DND-41 (cell line): ENCODE results near the gene ATG16L2.
"Not testable (repeated sequence)": the region's sequence is repeated elsewhere in the genome, so short reads cannot be mapped to it uniquely, and the experiment has no call there.

Experiments used
- ATAC-seq: fragments of 200-7000 bp; cut with Tn5 transposase; 3 replicates; pipeline ENCODE4 v1.9.1; 2021; ENCODE audit warnings: low read depth; ENCODE audit not compliant: insufficient read depth
- DNase-seq: peaks from one replicate; pipeline ENCODE4 v3.0.0-alpha.2; 2020
- H2AFZ ChIP-seq: 2 replicates; pipeline ENCODE4 v1.6.0; 2012; ENCODE audit warnings: low read depth, low read length
- H3K27ac ChIP-seq: 2 replicates; pipeline ENCODE4 v1.5.1; 2012; ENCODE audit warnings: low read length, inconsistent platforms
- H3K27me3 ChIP-seq: fragments of 200-600 bp; sonication (generic); 2 replicates; pipeline ENCODE4 v1.6.0; 2012; ENCODE audit warnings: low read length, mild to moderate bottlenecking, inconsistent platforms; ENCODE audit not compliant: insufficient read depth, poor library complexity
- H3K36me3 ChIP-seq: 2 replicates; pipeline ENCODE4 v1.5.1; 2012; ENCODE audit warnings: low read length, inconsistent platforms; ENCODE audit not compliant: insufficient read depth
- H3K4me1 ChIP-seq: 2 replicates; pipeline ENCODE4 v1.5.1; 2012; ENCODE audit warnings: mild to moderate bottlenecking, low read length; ENCODE audit not compliant: insufficient read depth
- H3K4me2 ChIP-seq: 2 replicates; pipeline ENCODE4 v1.6.0; 2012; ENCODE audit warnings: mild to moderate bottlenecking, moderate library complexity, low read length, inconsistent platforms; ENCODE audit not compliant: insufficient read depth
- H3K4me3 ChIP-seq, 2 experiments: fragments of 200-600 bp in 1 of 2; shearing (Covaris generic) in 1 of 2; 2 replicates each; pipeline ENCODE4 v1.5.1; 2012 to 2016; ENCODE audit warnings: inconsistent platforms in 2 of 2, low read length in 2 of 2, mild to moderate bottlenecking in 2 of 2, low read depth in 1 of 2, moderate library complexity in 1 of 2
- H3K79me2 ChIP-seq: 2 replicates; pipeline ENCODE4 v1.6.0; 2012; ENCODE audit warnings: low read length, inconsistent platforms; ENCODE audit not compliant: insufficient read depth
- H3K9ac ChIP-seq: 2 replicates; pipeline ENCODE4 v1.6.0; 2012; ENCODE audit warnings: low read depth, mild to moderate bottlenecking, inconsistent platforms, low read length, moderate library complexity
- H3K9me3 ChIP-seq: 2 replicates; pipeline ENCODE4 v1.5.1; 2012; ENCODE audit warnings: low read length, moderate library complexity, mild to moderate bottlenecking, inconsistent platforms; ENCODE audit not compliant: insufficient read depth, severe bottlenecking
- H4K20me1 ChIP-seq: 2 replicates; pipeline ENCODE4 v1.6.0; 2012; ENCODE audit warnings: low read length; ENCODE audit not compliant: insufficient read depth
- CTCF ChIP-seq: IDR thresholded peaks from 2 replicates; pipeline ENCODE4 v1.5.1; 2012; ENCODE audit warnings: borderline replicate concordance, low read length, moderate library complexity, mild to moderate bottlenecking; ENCODE audit not compliant: poor library complexity, severe bottlenecking; ENCODE audit errors: extremely low read depth
- EZH2 ChIP-seq: IDR thresholded peaks from 3 replicates; pipeline ENCODE4 v1.6.1; 2012; ENCODE audit warnings: borderline replicate concordance, low read depth, mild to moderate bottlenecking, moderate library complexity, low read length, inconsistent platforms; ENCODE audit not compliant: severe bottlenecking

Gene ATG16L2

GRCh38 chr11:72825661-72826060 is 11.4 kb downstream of the ATG16L2 start:
- Histone ChIP-seq H3K27ac (no peak overlapping the region), H3K27me3 (no peaks in the 10 kb centered on the region), H4K20me1 (peaks cover 13% of the 10 kb centered on the region), H3K9me3 (no peaks in the 10 kb centered on the region), H2AFZ (no peak overlapping the region), H3K4me1 (no peaks in the 10 kb centered on the region), H3K4me2 (no peak overlapping the region), H3K36me3 (peaks cover 93% of the 10 kb centered on the region), H3K4me3 (no peak overlapping the region), H3K79me2 (no peaks in the 10 kb centered on the region), H3K9ac (no peak overlapping the region)
- no peak for ATAC-seq
- TF ChIP-seq CTCF (no peak), EZH2 (no peak)
- no peak for DNase-seq

- no peak overlapping the region for H2AFZ ChIP-seq
- H3K27ac ChIP-seq: no peak overlapping the region
- no peak for DNase-seq
- no peaks in the 10 kb centered on the region for H3K27me3 ChIP-seq
- no peaks in the 10 kb centered on the region for H3K9me3 ChIP-seq
- no peak for ATAC-seq
- H3K79me2 ChIP-seq: no peaks in the 10 kb centered on the region
- H3K4me2 ChIP-seq: no peak overlapping the region
- TF ChIP-seq CTCF (no peak), EZH2 (no peak)
- no peaks in the 10 kb centered on the region for H3K4me1 ChIP-seq
- H3K4me3 ChIP-seq: no peak overlapping the region
- H3K9ac ChIP-seq: no peak overlapping the region
- peaks cover 89% of the 10 kb centered on the region for H3K36me3 ChIP-seq
- peaks cover 13% of the 10 kb centered on the region for H4K20me1 ChIP-seq
Observed at GRCh38 chr11:72826191-72826941, 12.2 kb downstream of the ATG16L2 start.

GRCh38 chr11:72826942-72827480 is 12.8 kb downstream of the ATG16L2 start:
- Histone ChIP-seq H3K9me3 (no peaks in the 10 kb centered on the region), H3K27me3 (no peaks in the 10 kb centered on the region), H4K20me1 (peaks cover 16% of the 10 kb centered on the region), H3K36me3 (peaks cover 88% of the 10 kb centered on the region), H3K4me3 (no peak overlapping the region), H3K27ac (no peak overlapping the region), H3K4me2 (no peak overlapping the region), H3K4me1 (0 out of 2 replicates have a peak, but pooled peaks cover 3% of the 10 kb centered on the region), H2AFZ (no peak overlapping the region), H3K79me2 (no peaks in the 10 kb centered on the region), H3K9ac (no peak overlapping the region)
- DNase-seq (no peak), ATAC-seq (no peak)
- TF ChIP-seq EZH2: no peak
- TF ChIP-seq CTCF: no peak

GRCh38 chr11:72827656-72828055 is 13.4 kb downstream of the ATG16L2 start:
- ATAC-seq, H3K9me3 ChIP-seq, H2AFZ ChIP-seq, H3K4me1 ChIP-seq, H3K4me3 ChIP-seq, H3K27ac ChIP-seq, H3K79me2 ChIP-seq, H3K4me2 ChIP-seq, H3K27me3 ChIP-seq, DNase-seq, H3K9ac ChIP-seq: not testable (repeated sequence)
- Histone ChIP-seq H3K36me3 (peaks cover 85% of the 10 kb centered on the region), H4K20me1 (peaks cover 16% of the 10 kb centered on the region)
